SK-N-SH (cell line): ENCODE measurements around the gene PCGF2. TPM values are rescaled to one million over a fixed set of nuclear protein-coding genes. Genes with fewer than 3 reads are reported as not detected.

ENCODE experiments used
- CTCF ChIA-PET: fragments of 300-600, 350-600 bp; formaldehyde crosslinking; extraction: SDS; loops from one replicate; lab custom pipeline; 2021; lab: Yijun Ruan, JAX
- POLR2A ChIA-PET: fragments of 350-600 bp; sonication (Branson Sonifier 250); formaldehyde crosslinking; extraction: SDS; loops from one replicate; lab custom pipeline; 2020; ENCODE audit warnings: antibody characterized with exemption, inconsistent platforms; lab: Yijun Ruan, JAX
- DNase-seq: peaks from one replicate; pipeline ENCODE4 v3.0.0; 2012
- H2AFZ ChIP-seq: fragments of 200-600 bp; sonication (generic); 2 replicates; pipeline ENCODE4 v1.8.1; 2016; ENCODE audit warnings: antibody characterized with exemption, mild to moderate bottlenecking, low read depth
- H3F3A ChIP-seq: fragments of 200-600 bp; sonication (generic); replicated peaks from 2 replicates; pipeline ENCODE3; 2016; ENCODE audit warnings: antibody characterized with exemption, mild to moderate bottlenecking; ENCODE audit not compliant: insufficient read depth
- H3K27ac ChIP-seq, 2 experiments: fragments of 200-500 bp in 1 of 2; fragments of 200-600 bp in 1 of 2; sonication (Bioruptor generic) in 1 of 2; sonication (generic), shearing (Covaris generic) in 1 of 2; 2 replicates each; pipeline versions ENCODE4 v1.5.1 to v1.6.1; 2014 to 2016; ENCODE audit warnings: low read depth in 2 of 2, inconsistent platforms in 1 of 2, low read length in 1 of 2, mild to moderate bottlenecking in 1 of 2, mixed read lengths in 1 of 2
- H3K27me3 ChIP-seq: fragments of 200-600 bp; sonication (generic), shearing (Covaris generic); 2 replicates; pipeline ENCODE4 v1.6.1; 2016; ENCODE audit warnings: mixed run types; ENCODE audit not compliant: insufficient read depth
- H3K36me3 ChIP-seq, 2 experiments: fragments of 200-500 bp in 1 of 2; fragments of 200-600 bp in 1 of 2; sonication (Bioruptor generic) in 1 of 2; sonication (generic) in 1 of 2; replicated peaks in 1 of 2; 2 replicates each; pipeline versions ENCODE3 to v1.5.1; 2014 to 2016; ENCODE audit warnings: low read length in 1 of 2, mild to moderate bottlenecking in 1 of 2; ENCODE audit not compliant: insufficient read depth in 2 of 2, control insufficient read depth in 1 of 2
- H3K4me1 ChIP-seq, 2 experiments: fragments of 200-500 bp in 1 of 2; fragments of 200-600 bp in 1 of 2; sonication (Bioruptor generic) in 1 of 2; sonication (generic), shearing (Covaris generic) in 1 of 2; 2 replicates each; pipeline versions ENCODE4 v1.5.1 to v1.6.1; 2014 to 2016; ENCODE audit warnings: low read depth in 1 of 2, low read length in 1 of 2, mixed run types in 1 of 2; ENCODE audit not compliant: insufficient read depth in 2 of 2, control insufficient read depth in 1 of 2
- H3K4me2 ChIP-seq: fragments of 200-600 bp; sonication (generic), shearing (Covaris generic); 2 replicates; pipeline ENCODE4 v1.6.1; 2017; ENCODE audit warnings: mixed run types
- H3K4me3 ChIP-seq, 2 experiments: fragments of 200-500 bp in 1 of 2; fragments of 200-600 bp in 1 of 2; sonication (Bioruptor generic) in 1 of 2; sonication (generic), shearing (Covaris generic) in 1 of 2; 2 replicates each; pipeline versions ENCODE4 v1.5.1 to v1.8.1; 2014 to 2016; ENCODE audit warnings: low read depth in 2 of 2, inconsistent platforms in 1 of 2, low read length in 1 of 2, mild to moderate bottlenecking in 1 of 2, mixed read lengths in 1 of 2, moderate library complexity in 1 of 2
- H3K79me2 ChIP-seq: fragments of 200-600 bp; sonication (generic); 2 replicates; pipeline ENCODE4 v1.8.1; 2017; ENCODE audit warnings: mild to moderate bottlenecking; ENCODE audit not compliant: insufficient read depth
- H3K9ac ChIP-seq: fragments of 200-600 bp; sonication (generic); 2 replicates; pipeline ENCODE4 v1.6.1; 2017; ENCODE audit warnings: mixed run types
- H3K9me2 ChIP-seq: fragments of 200-600 bp; sonication (generic); 2 replicates; pipeline ENCODE4 v1.6.1; 2017; ENCODE audit warnings: mixed run types
- H3K9me3 ChIP-seq: fragments of 200-600 bp; sonication (generic); 2 replicates; pipeline ENCODE4 v1.6.1; 2017; ENCODE audit warnings: mixed run types, mild to moderate bottlenecking, moderate library complexity
- H4K20me1 ChIP-seq: fragments of 200-600 bp; sonication (generic); 2 replicates; pipeline ENCODE4 v1.6.1; 2017; ENCODE audit warnings: mild to moderate bottlenecking, mixed run types; ENCODE audit not compliant: insufficient read depth
- ELF1 ChIP-seq: IDR thresholded peaks from 2 replicates; pipeline ENCODE4 v1.4.0; 2012
- EP300 ChIP-seq, 2 experiments: IDR thresholded peaks; 2 replicates each; pipeline versions ENCODE4 v1.4.0 to v1.6.1; 2012; ENCODE audit warnings: borderline replicate concordance in 1 of 2, low read depth in 1 of 2, low read length in 1 of 2
- FOSL2 ChIP-seq: IDR thresholded peaks from 2 replicates; pipeline ENCODE4 v1.4.0; 2012; ENCODE audit warnings: low read depth, mild to moderate bottlenecking, moderate library complexity, borderline replicate concordance
- FOXM1 ChIP-seq: IDR thresholded peaks from 2 replicates; pipeline ENCODE4 v1.4.0; 2012; ENCODE audit warnings: low read depth, mild to moderate bottlenecking
- GABPA ChIP-seq: IDR thresholded peaks from 2 replicates; pipeline ENCODE4 v1.4.0; 2012; ENCODE audit warnings: low read depth, mild to moderate bottlenecking
- IRF3 ChIP-seq: fragments of 150-350 bp; IDR thresholded peaks from 2 replicates; pipeline ENCODE4 v1.6.1; 2016; ENCODE audit warnings: mild to moderate bottlenecking, low read depth, low read length
- JUND ChIP-seq: IDR thresholded peaks from 2 replicates; pipeline ENCODE4 v1.4.0; 2012
- MXI1 ChIP-seq: IDR thresholded peaks from 2 replicates; pipeline ENCODE4 v1.6.1; 2012; ENCODE audit warnings: mild to moderate bottlenecking, low read depth, low read length, improper control_type of control experiment
- POLR2AphosphoS5 ChIP-seq: IDR thresholded peaks from 2 replicates; pipeline ENCODE4 v1.6.1; 2012; ENCODE audit warnings: low read depth, low read length
- RAD21 ChIP-seq: IDR thresholded peaks from 2 replicates; pipeline ENCODE4 v1.6.1; 2012; ENCODE audit warnings: mild to moderate bottlenecking, low read length
- RCOR1 ChIP-seq: fragments of 150-350 bp; IDR thresholded peaks from 2 replicates; pipeline ENCODE4 v1.6.1; 2017; ENCODE audit warnings: antibody characterized with exemption, low read length
- REST ChIP-seq: IDR thresholded peaks from 2 replicates; pipeline ENCODE4 v1.6.1; 2012; ENCODE audit warnings: mild to moderate bottlenecking, low read depth, low read length, moderate library complexity
- RXRA ChIP-seq: IDR thresholded peaks from 2 replicates; pipeline ENCODE4 v1.4.0; 2012; ENCODE audit warnings: low read depth, mild to moderate bottlenecking, borderline replicate concordance
- TAF1 ChIP-seq: IDR thresholded peaks from 2 replicates; pipeline ENCODE4 v1.6.1; 2012; ENCODE audit warnings: low read depth, mild to moderate bottlenecking, low read length, moderate library complexity, borderline replicate concordance
- TEAD4 ChIP-seq: IDR thresholded peaks from 2 replicates; pipeline ENCODE4 v1.4.0; 2012; ENCODE audit warnings: mild to moderate bottlenecking, borderline replicate concordance; ENCODE audit not compliant: insufficient read depth
- USF1 ChIP-seq: IDR thresholded peaks from 2 replicates; pipeline ENCODE4 v1.4.0; 2012; ENCODE audit warnings: low read depth, borderline replicate concordance
- YY1 ChIP-seq: IDR thresholded peaks from 2 replicates; pipeline ENCODE4 v1.4.0; 2012; ENCODE audit warnings: low read depth, mild to moderate bottlenecking
- WGBS: methylation state at CpG from one replicate; pipeline ENCODE4 v1.1.6; 2017; ENCODE audit warnings: low lambda C conversion rate; 5-methylcytosine and 5-hydroxymethylcytosine counted together
- polyA plus RNA-seq, 3 experiments: library from polyadenylated mRNA; depleted of rRNA; stranded (reverse); fragments of >200 nt; gene quantifications; 2 replicates each; pipeline ENCODE4 v1.2.3, GENCODE V29; 2012

PCGF2 gene
- polyA plus RNA-seq, 1 of the 3 experiments (the other 2 are of a cell fraction): 39.8 TPM

GRCh38 chr17:38752308-38753070 lies 4.4 kb upstream of the PCGF2 start, which contains the start of gene PSMB3 (continued):
- TF ChIP-seq EP300 (IDR thresholded peaks at IDR 0.05; ENCODE audit: borderline replicate concordance in 1 of 2, low read depth in 1 of 2, low read length in 1 of 2) (no peak), RAD21 (no peak), FOXM1 (no peak), USF1 (peak; percentile 87), RCOR1 (no peak), GABPA (peak; percentile 92), FOSL2 (no peak), TAF1 (peak; percentile 51), RXRA (no peak), IRF3 (peak; percentile 88)

GRCh38 chr17:38751808-38752307 lies 3.7 kb upstream of the PCGF2 start:
- Histone ChIP-seq H3K4me2 (peak overlapping the region; percentile 100), H3K9me3 (no peaks in the 10 kb centered on the region), H2AFZ (peak overlapping the region; percentile 87), H3K4me3 (peak overlapping the region; percentile 91 to 93), H3K27me3 (no peaks in the 10 kb centered on the region), H3K9me2 (no peaks in the 10 kb centered on the region), H3K36me3 (peaks cover 11 to 17% of the 10 kb centered on the region in 2 experiments), H3K27ac (peak overlapping the region; percentile 74 to 91), H3K4me1 (peaks cover 0 to 20% of the 10 kb centered on the region in 2 experiments; a peak in 1 of 4 replicates), H3K9ac (peak overlapping the region; percentile 64), H4K20me1 (peaks cover 2% of the 10 kb centered on the region; the same call in 1 of the 2 replicates), H3F3A (peaks cover 3% of the 10 kb centered on the region), H3K79me2 (peaks cover 63% of the 10 kb centered on the region)
- DNase-seq: peak; percentile 73
- CTCF ChIA-PET: interaction anchor here (1.0 to 3.7 kb wide), 7 partner anchors 9 to 401 kb away, joined by 3 to 30 read pairs (median 3); no protein-coding TSS in a partner anchor
- WGBS: 1% methylated on average over 41 of the region's 44 CpGs
- TF ChIP-seq ELF1 (no peak), RCOR1 (peak; percentile 53; the same call in 1 of the 2 replicates), TEAD4 (peak; percentile 85), JUND (no peak), FOSL2 (peak; percentile 55; the same call in 1 of the 2 replicates), REST (0 out of 2 replicates have a peak, but pooled peaks have one; percentile 45), MXI1 (no peak), POLR2AphosphoS5 (peak; percentile 51; the same call in 1 of the 2 replicates), YY1 (peak; percentile 51; the same call in 1 of the 2 replicates), IRF3 (no peak), TAF1 (no peak)
- POLR2A ChIA-PET: interaction anchor here (0.5 to 2.7 kb wide), 6 partner anchors 9 to 118 kb away, joined by 3 to 12 read pairs (median 4); partner anchors contain the start of gene LASP1
